ENCODE data around the gene MRGPRX4.

MRGPRX4 gene

DNA sequence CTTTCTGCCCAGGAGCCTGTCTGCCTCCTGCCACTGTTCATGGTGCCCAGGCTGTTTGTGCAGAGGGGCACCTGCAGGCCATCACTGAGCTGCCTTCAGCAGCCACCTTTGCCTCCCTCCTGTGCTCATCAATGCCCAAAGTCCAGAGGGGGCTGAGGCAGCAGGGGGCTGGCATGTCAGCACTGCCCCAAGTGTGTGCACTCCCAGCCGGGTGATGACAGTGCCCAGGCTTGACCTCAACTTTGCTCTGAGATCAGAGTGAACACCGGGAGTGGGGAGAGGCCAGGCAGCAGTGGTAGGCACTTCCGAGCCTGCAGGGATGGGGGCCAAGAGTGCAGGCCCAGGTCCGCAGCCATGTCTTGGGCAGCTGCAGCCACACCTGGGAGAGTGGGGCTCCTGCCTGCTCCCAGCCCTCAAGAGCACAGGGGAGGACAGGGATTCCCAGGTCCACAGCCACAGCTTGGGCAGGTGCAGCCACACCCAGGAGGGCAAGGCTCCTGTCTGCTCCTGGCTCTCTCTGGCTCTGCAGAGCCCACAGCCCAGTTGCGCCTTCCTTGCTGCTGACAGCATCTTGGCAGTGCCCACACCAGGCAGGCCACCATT, 48.7 kb downstream of the MRGPRX4 start:
- no peak for DNase-seq

DNA sequence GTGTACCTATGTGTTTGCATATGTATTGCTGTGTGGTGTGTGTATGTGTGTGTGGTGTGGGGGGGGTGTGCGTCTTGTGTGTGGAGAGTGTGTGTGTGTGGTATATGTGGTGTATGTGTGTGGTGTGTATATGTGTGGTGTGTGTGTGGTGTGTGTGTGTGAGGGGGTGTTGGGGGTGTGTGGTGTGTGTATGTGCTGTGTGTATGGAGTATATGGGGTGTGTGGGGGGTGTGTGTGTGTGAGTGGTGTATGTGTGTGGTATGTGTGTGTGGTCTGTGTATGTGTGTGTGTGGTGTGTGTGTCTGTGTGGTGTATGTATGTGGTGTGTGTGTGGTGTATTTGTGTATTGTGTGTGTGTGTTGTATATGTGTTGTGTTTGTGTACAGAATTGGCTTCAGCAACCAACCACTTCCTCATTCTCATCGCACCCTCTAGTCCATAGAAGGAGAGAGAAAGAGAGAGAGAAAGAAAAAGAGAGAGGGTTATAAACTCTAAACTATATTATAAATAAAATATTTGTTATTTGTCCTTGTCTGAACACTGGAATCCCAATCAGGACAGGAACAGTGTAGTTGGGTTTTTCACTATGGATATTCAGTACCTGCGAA, 50.3 kb downstream of the MRGPRX4 start:
- no peak for DNase-seq
